Lower lobe of right lung (tissue), 2 donors: Measurements from ENCODE around the gene RUSC2. TPM values are rescaled to one million over a fixed set of nuclear protein-coding genes. Genes with fewer than 3 reads are reported as not detected.
"Not testable (repeated sequence)": the region's sequence is repeated elsewhere in the genome, so short reads cannot be mapped to it uniquely, and the experiment has no call there.

Source experiments
- ATAC-seq, 2 donors: fragments of 200-7000 bp; cut with Tn5 transposase; one replicate each; pipeline ENCODE4 v1.9.1; 2020 to 2022; ENCODE audit warnings: mild to moderate bottlenecking in 2 of 2, moderate library complexity in 2 of 2
- DNase-seq: peaks from one replicate; pipeline ENCODE4 v3.0.0-alpha.2; 2020
- H3K27ac ChIP-seq: fragments of 200-600 bp; one replicate; pipeline ENCODE4 v1.8.0; 2022
- H3K27me3 ChIP-seq: fragments of 200-600 bp; one replicate; pipeline ENCODE4 v1.8.0; 2022; ENCODE audit warnings: low read depth
- H3K36me3 ChIP-seq: fragments of 200-600 bp; one replicate; pipeline ENCODE4 v1.8.0; 2022; ENCODE audit warnings: mild to moderate bottlenecking
- H3K4me1 ChIP-seq: fragments of 200-600 bp; one replicate; pipeline ENCODE4 v1.8.0; 2022
- H3K4me3 ChIP-seq: fragments of 200-600 bp; one replicate; pipeline ENCODE4 v1.8.0; 2022; ENCODE audit warnings: mild to moderate bottlenecking
- H3K9me3 ChIP-seq: fragments of 200-600 bp; one replicate; pipeline ENCODE4 v1.8.0; 2022
- CTCF ChIP-seq: fragments of 200-600 bp; IDR thresholded peaks from one replicate; pipeline ENCODE4 v1.8.0; 2022; ENCODE audit warnings: antibody characterized with exemption, mild to moderate bottlenecking
- intact Hi-C: fragments of 100-400 bp; cut with DNase I; formaldehyde crosslinking; loops from one replicate; pipeline ENCODE4 v1.11.0; 2022
- total RNA-seq: library from RNA; stranded (reverse); fragmentation: NEBNext Ultra II Directional; extraction: Animal tissue kit (Norgen Biotek cat#: 25700); gene quantifications from one replicate; pipeline ENCODE4 v1.2.1, GENCODE V29; 2021
- donor health status: DM: no; HTN: yes; CAD: no; lungs with severe emphysema.

RUSC2 gene
- total RNA-seq, 1 donor from 2014 or later = 23.6 TPM

DNA sequence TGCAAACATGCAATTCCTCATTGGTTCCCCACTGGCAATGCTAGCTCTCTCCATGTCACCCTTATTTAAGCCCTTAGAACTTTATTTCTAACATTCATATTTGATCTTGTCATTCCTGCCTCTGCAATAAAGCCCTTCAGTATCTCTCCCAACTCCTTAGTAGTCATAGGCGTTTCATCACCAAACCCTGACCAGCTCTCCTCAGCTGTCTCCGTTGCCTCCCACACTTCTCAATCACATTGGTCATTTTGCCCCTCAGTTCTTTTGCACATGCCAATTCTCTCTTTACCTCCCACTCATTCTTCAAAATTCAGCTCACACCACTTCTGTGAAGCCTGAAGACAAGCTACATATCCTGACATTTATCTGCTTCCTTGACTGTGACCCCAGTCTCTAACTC lies 2.8 kb upstream of the RUSC2 start:
- no peaks in the 10 kb centered on the region for H3K27me3 ChIP-seq
- H3K9me3 ChIP-seq = no peaks in the 10 kb centered on the region
- no peak for DNase-seq
- TF ChIP-seq CTCF = no peak
- intact Hi-C loops = no loop called here
- no peaks in the 10 kb centered on the region for H3K36me3 ChIP-seq
- H3K4me3 ChIP-seq = no peak overlapping the region
- H3K4me1 ChIP-seq = peaks cover 20% of the 10 kb centered on the region
- H3K27ac ChIP-seq = no peak overlapping the region
- ATAC-seq = no peak

DNA sequence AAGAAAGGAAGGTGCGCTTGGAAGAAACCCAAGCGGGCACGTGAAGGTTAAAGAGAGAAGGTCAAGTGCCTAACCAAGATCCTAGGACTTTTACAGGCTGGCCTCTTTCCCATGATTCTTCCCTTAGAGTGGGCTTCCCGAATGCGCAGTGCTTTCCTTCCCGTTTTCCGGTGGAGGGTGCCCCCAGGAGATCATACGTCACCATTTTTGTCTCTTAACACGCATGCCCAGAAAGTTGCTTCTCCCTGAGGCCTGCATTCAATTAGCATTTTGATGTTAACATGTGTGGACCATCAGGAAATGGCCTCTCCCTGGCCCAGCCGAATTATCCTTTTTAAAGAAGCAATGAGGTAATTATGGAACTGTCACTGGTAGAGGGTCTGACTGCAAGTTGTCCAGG lies 1.9 kb upstream of the RUSC2 start:
- H3K36me3 ChIP-seq = no peaks in the 10 kb centered on the region
- ATAC-seq = no peak
- no peak for TF ChIP-seq CTCF
- H3K9me3 ChIP-seq = no peaks in the 10 kb centered on the region
- no peak for DNase-seq
- intact Hi-C loops = no loop called here
- H3K27me3 ChIP-seq = no peaks in the 10 kb centered on the region
- no peak overlapping the region for H3K4me3 ChIP-seq
- H3K27ac ChIP-seq = no peak overlapping the region
- H3K4me1 ChIP-seq = peaks cover 28% of the 10 kb centered on the region

- no peak for ATAC-seq
- Histone ChIP-seq H3K27me3 (no peaks in the 10 kb centered on the region), H3K27ac (peak overlapping the region; percentile 86), H3K36me3 (no peaks in the 10 kb centered on the region), H3K4me1 (peaks cover 28% of the 10 kb centered on the region), H3K4me3 (peak overlapping the region; percentile 87), H3K9me3 (no peaks in the 10 kb centered on the region)
- DNase-seq = no peak
- TF ChIP-seq CTCF = no peak
- intact Hi-C loops = no loop called here
Observed at GRCh38 chr9:35488566-35489312, 1.2 kb upstream of the RUSC2 start.

- intact Hi-C loops = no loop called here
- Histone ChIP-seq H3K4me1 (peaks cover 28% of the 10 kb centered on the region), H3K9me3 (no peaks in the 10 kb centered on the region), H3K36me3 (no peaks in the 10 kb centered on the region), H3K27me3 (no peaks in the 10 kb centered on the region), H3K27ac (peak overlapping the region; percentile 86), H3K4me3 (peak overlapping the region; percentile 87)
- DNase-seq (peak; percentile 52), ATAC-seq (peak; percentile 61 to 63)
- no peak for TF ChIP-seq CTCF
Observed at GRCh38 chr9:35490155-35490909, 421 bp downstream of the RUSC2 start.

DNA sequence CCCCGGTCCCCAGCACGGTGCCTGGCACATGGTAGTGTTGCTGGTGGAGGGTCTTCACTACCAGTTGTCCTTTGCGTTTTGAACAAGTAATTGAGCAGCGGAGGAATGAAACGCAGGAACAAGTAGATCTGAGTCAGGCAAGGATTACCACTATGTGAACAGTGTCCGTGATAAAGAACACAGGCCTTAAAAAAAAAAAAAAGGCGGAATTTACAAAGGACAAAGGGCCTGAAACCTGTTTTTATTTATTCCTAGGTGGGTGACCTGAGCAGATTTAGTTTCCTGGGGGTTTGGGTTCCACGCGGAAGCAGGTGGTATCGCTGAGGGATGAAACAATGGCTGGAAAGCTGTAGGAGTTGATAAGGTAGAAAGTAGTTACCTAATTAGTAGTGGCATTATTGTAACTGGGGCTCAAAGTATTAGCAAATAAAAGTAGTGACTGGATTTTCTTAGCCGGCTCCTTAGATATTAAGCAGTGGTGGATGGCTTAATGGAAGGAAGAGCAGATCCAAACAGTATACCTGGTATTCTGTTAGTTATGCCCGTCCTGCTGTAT lies 1.1 kb downstream of the RUSC2 start:
- intact Hi-C loops = no loop called here
- DNase-seq (no peak), ATAC-seq (peak in 1 of 2 donors; percentile 13)
- H3K4me3 ChIP-seq = peak overlapping the region; percentile 87
- no peaks in the 10 kb centered on the region for H3K36me3 ChIP-seq
- H3K27ac ChIP-seq = peak overlapping the region; percentile 86
- H3K4me1 ChIP-seq = peaks cover 28% of the 10 kb centered on the region
- no peaks in the 10 kb centered on the region for H3K27me3 ChIP-seq
- TF ChIP-seq CTCF = no peak
- H3K9me3 ChIP-seq = no peaks in the 10 kb centered on the region

- H3K36me3 ChIP-seq, DNase-seq, H3K4me3 ChIP-seq, H3K27ac ChIP-seq, intact Hi-C loops, ATAC-seq, H3K9me3 ChIP-seq, H3K27me3 ChIP-seq: not testable (repeated sequence)
- H3K4me1 ChIP-seq = peaks cover 28% of the 10 kb centered on the region
Observed at GRCh38 chr9:35493119-35493518, 3.2 kb downstream of the RUSC2 start.
